Smooth muscle cell of the coronary artery (primary cell): ENCODE data around the gene FAM181B. TPM values are rescaled to one million over a fixed set of nuclear protein-coding genes. Genes with fewer than 3 reads are reported as not detected.

Experiments used
- total RNA-seq: library from RNA; depleted of rRNA; stranded (reverse); fragments of >200 nt; gene quantifications from 2 replicates; pipeline ENCODE4 v1.2.3, GENCODE V29; 2014; ENCODE audit warnings: low replicate concordance

Gene FAM181B, protein sequence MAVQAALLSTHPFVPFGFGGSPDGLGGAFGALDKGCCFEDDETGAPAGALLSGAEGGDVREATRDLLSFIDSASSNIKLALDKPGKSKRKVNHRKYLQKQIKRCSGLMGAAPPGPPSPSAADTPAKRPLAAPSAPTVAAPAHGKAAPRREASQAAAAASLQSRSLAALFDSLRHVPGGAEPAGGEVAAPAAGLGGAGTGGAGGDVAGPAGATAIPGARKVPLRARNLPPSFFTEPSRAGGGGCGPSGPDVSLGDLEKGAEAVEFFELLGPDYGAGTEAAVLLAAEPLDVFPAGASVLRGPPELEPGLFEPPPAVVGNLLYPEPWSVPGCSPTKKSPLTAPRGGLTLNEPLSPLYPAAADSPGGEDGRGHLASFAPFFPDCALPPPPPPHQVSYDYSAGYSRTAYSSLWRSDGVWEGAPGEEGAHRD
- not detected in 2 replicates for total RNA-seq

DNA sequence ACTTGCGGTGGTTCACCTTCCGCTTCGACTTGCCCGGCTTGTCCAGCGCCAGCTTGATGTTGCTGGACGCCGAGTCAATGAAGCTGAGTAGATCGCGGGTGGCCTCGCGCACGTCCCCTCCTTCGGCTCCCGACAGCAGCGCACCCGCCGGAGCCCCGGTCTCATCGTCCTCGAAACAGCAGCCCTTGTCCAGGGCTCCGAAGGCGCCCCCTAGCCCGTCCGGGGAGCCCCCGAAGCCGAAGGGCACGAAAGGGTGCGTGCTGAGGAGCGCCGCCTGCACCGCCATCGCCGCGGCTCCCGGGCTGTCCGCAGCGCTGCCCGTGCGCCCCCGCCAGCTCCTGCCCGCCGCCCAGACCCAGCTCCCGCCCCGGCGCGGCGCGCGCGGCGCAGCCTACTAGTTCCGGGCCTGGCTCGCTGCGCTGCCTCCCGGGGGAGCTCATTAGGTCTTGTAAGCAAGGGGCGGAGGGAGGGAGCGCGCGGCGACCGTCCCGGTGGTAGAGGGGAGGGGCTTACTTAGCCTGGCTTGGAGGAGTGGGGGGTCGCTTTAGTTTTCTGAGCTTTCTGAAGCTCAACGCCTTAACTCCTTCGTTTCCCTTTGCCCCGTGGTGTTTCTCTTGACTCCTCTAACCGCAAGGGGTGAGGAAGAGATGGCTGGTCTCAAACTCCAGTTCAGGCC, at the start of gene FAM181B:
Gene FAM181B, minus strand, starts transcription at position 421 of the 676 bp plus-strand sequence. Its CDS starts 135 bp downstream, at position 286.

Other genes starting within 250 kb of the FAM181B start
- gene PRCP, start 166.6 kb upstream of the FAM181B start, total RNA-seq: 140 and 209 TPM in 2 replicates
- gene DDIAS, start 167.9 kb upstream of the FAM181B start, total RNA-seq: 0.70 and 1.4 TPM in 2 replicates